Transverse colon (tissue), 4 donors: ENCODE data around the gene SPDL1.

Experiments
- EP300 ChIP-seq: sonication (generic); formaldehyde crosslinking; IDR thresholded peaks from one replicate; pipeline ENCODE4 v1.6.1; 2017; ENCODE audit warnings: antibody characterized with exemption, low read depth
- POLR2A ChIP-seq: fragments of 450-650 bp; IDR thresholded peaks from one replicate; pipeline ENCODE4 v1.6.1; 2016; ENCODE audit warnings: antibody characterized with exemption, mild to moderate bottlenecking, moderate library complexity
- POLR2AphosphoS5 ChIP-seq, 3 donors: sonication (generic); formaldehyde crosslinking; IDR thresholded peaks; one replicate each; pipeline ENCODE4 v1.6.1; 2016; ENCODE audit warnings: antibody characterized with exemption in 3 of 3
- TF ChIP-seq, protein P1 (sequence below), 5 experiments: fragments of 200-600 bp in 3 of 5; fragments of 450-650 bp in 2 of 5; sonication (generic) in 3 of 5; IDR thresholded peaks; 1 replicate in 2 of 5; 2 replicates in 3 of 5; pipeline ENCODE4 v1.5.1; 2016 to 2017; ENCODE audit warnings: antibody characterized with exemption in 5 of 5, inconsistent platforms in 3 of 5, mild to moderate bottlenecking in 2 of 5, moderate library complexity in 1 of 5

DNA sequence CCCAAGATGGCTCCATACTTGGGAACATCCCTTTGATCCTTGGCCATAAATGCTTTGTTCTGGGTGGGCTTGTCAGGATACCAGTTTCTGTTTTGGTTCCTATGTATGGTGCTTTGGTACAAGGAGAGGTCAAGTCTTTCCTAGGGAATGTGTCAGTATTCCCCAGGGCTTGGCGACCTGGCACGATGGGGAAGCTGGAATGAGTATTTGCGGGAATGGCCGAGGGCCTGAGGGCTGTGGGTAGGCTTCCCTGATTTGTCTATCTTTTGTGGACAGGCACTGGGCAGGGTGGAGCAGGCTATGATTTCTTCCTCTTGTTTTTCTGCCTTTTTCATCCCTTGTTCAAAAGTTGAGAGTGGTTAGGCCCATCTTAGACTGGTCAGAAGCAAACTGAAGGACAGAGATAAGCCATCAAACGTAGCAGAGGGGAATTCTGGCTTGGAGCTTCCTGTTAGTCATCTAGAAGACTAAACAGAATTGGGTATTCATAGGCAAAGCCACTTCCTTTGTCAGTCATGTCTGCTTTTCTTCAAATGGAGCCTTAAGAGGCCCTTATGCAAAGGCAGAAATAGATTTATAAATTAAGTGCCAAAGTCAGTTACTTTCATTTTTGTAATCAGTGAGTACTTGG lies 67.2 kb downstream of the SPDL1 start:
- TF ChIP-seq, protein P1, sequence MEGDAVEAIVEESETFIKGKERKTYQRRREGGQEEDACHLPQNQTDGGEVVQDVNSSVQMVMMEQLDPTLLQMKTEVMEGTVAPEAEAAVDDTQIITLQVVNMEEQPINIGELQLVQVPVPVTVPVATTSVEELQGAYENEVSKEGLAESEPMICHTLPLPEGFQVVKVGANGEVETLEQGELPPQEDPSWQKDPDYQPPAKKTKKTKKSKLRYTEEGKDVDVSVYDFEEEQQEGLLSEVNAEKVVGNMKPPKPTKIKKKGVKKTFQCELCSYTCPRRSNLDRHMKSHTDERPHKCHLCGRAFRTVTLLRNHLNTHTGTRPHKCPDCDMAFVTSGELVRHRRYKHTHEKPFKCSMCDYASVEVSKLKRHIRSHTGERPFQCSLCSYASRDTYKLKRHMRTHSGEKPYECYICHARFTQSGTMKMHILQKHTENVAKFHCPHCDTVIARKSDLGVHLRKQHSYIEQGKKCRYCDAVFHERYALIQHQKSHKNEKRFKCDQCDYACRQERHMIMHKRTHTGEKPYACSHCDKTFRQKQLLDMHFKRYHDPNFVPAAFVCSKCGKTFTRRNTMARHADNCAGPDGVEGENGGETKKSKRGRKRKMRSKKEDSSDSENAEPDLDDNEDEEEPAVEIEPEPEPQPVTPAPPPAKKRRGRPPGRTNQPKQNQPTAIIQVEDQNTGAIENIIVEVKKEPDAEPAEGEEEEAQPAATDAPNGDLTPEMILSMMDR (IDR thresholded peaks at IDR 0.05), result no peak
- no peak for TF ChIP-seq POLR2A
- no peak for TF ChIP-seq EP300
- no peak for TF ChIP-seq POLR2AphosphoS5 (IDR thresholded peaks at IDR 0.05)
